ENCODE data around the gene CCDC50.

- TF ChIP-seq EZH2phosphoT487 (IDR thresholded peaks at IDR 0.05) (no peak), CTCF (IDR thresholded peaks at IDR 0.05) (no peak)
Observed at GRCh38 chr3:191412759-191413158, 83.6 kb downstream of the CCDC50 start.

Data from neural progenitor cell (in vitro differentiated cells).